ENCODE data around the gene PTPRE.

The PTPRE gene

DNA sequence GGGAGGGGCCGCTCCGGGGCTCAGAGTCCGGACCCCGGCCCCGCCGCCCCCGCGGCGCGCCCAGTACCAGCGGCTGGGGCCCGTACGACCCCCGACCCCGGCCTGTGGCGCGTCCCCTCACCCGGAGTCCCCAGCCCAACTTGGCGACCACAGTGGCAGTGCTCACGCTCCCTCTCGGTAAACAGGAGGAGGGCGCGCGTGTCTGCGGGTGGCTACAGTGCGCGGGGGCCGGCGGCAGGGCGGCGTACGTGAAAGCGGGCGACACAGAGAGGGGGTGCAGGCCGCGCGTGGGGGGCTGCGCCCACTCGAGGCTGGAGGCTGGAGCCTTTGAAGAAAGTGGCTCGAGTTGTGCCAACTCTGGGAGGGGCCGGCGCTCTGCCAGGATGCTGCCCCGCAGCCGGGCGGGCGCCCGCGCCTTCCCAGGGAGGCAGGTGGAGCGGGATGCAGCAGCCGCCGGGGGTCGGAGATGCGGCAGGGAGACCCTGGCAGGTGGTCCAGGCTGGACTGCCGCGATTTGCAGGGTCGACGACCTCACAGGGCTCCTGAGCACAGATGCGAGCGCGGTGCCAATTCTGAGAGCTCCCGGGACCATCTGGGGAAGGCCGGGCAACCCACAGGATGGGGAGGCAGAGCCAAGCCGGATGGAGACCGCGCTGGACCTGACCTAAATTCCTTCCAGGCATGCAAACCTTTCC lies 655 bp downstream of the PTPRE start:
- peak in 1 of 2 donors; percentile 5 for DNase-seq (ENCODE audit: low read depth in 1 of 2, low spot score in 1 of 2)

DNA sequence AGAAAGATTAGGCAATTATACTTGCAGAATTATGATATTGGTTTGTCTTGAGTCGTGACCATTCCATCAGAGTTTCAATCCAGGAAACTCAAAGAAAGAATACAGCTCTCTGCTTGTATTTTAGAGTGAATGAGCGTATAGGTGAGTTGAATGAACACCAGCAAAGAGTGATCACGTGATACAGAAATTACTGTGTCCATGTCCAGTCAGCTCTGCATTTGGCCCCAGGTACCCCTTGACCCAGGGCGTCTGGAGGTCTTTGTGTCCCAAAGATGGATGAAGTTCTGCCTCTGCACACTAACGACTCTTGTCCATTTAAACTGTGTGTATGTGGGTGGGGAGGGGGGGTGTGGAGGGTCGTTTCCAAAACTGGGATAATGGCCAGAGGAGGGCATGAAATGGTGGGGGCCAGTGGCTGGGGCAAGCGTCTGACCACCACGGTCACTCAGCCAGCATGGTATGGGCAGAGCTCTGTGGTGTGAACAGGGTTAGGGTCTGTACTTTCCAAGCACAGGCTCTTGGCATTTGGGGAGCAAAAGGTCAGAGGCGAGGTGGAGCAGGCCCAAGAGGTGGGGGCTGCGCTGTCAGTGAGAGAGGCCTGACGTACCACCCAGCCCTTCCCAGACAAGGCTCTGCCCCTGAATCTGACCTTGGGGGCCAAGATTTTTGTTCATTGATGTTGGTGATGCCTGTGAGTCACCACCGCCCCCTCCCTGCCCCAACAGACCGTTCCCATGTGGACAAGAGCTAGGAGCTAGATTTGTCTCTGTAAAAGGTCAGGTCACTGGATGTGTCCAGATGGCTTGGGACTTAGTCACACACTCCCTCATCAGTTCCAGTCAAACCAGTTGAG lies 1.4 kb downstream of the PTPRE start:
- DNase-seq (ENCODE audit: low read depth in 1 of 2, low spot score in 1 of 2), result no peak

DNA sequence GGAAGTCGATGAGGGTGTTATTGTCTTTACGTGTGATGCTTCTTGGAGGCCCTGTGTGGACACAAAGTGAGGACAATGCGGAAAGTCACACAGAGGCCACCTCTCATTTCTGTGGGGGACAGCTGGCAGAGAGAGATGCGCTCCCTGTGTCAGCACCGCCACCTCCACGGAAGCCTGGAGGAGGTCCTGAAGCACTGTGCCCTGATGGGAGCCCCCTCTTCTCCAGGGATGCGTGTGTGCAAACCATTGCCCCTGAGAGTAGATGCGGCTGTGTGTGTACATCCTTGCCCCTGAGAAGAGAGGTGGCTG lies 2.0 kb downstream of the PTPRE start:
- no peak for DNase-seq (ENCODE audit: low read depth in 1 of 2, low spot score in 1 of 2)

DNA sequence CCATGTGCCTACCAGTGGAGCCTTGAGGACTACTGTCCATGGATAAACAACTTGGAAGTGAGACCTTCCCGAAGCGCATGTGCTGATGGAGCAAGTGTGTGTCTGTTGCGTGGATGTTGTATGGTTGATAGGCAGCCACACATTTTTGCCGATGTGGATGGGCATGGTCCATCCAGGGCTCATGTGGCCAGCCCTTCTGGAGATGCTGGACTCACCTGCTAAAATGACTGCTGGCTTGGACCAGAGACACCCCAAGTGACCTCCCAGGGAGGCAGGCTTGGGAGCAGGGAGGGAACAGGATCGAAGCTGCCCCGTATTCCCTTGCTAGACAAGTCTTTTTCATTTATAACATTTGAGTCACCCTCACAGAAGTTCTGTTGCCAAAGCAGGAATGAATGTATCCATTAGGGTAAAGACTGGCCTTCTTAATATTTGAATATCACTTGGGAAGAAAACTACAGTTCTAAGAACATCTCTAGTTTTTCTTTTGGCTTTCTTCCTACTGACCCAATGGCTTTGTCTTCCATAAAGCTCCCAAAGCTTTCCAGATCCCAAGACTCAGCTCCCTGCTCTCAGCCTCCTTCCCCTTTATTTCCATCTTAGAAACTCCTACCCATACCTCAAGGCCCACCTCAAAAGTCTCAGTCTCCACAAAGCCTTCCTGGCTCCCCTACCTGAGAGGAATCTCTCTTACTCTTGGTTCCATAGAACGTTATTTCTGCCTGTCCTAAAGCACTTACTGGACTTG lies 3.0 kb downstream of the PTPRE start:
- DNase-seq (ENCODE audit: low read depth in 1 of 2, low spot score in 1 of 2), result no peak

DNA sequence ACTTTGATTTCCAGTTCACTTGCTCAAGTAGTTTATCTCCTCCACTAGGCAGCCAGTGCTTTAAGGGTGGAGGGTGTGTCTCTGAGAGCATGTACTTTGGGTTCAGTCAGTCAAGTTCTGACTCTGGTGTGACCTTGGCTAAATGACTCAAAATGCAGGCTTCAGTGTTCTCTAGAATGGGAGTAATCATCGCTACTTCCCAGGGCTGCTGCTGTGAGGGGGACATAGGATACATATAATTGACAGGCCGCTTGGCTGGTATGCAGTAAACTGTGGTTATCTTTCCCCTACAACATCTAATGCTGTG lies 3.5 kb downstream of the PTPRE start:
- no peak for DNase-seq (ENCODE audit: low read depth in 1 of 2, low spot score in 1 of 2)

DNA sequence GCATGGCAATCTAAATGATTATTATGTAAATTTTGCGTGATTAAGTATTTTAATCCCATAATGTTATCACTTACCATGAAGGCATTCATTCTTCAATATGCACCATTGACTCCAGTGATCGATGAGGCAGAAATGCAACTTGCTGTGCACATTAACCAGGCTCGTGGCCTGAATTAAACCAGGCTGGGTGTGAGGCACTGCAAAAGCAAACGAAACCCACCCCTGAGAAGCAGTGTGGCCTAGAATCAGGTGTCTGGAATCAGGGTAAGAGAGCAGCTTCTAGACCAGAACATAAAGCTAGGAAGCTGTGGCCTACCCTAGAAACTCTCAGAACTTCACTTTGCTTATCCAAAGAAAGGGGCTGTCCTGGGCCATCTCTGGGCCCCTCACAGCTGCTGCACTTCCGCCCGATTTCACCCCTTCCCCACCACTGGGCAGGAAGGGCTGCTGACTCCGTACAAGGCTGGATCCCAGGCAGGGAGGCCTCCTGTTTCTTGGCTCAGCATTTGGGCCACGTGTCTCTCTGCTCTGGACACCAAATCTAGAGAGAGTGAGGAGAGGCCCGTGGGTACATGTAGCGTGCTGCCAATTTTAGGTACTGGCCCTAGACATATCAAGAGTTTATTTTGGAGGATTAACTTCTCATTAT lies 4.4 kb downstream of the PTPRE start:
- no peak for DNase-seq (ENCODE audit: low read depth in 1 of 2, low spot score in 1 of 2)

DNA sequence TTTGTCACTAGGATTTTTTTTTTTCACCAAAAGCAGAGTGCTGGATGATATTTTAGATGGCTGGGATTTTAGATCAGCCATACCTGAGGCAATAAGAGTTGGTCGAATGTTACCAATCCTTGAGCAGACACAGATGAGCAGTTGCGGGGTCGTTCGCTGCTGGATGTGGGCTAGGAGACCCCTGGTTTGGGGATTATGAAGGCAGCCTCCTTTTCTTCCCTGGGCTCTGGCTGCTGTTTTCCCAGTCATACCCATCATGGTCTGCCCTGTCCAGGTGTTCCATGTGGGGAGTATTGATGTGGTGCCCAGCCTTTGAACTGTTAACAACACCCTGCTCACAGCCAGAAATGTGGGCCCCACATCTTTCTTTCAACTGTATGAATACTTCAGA lies 5.0 kb downstream of the PTPRE start:
- no peak for DNase-seq (ENCODE audit: low read depth in 1 of 2, low spot score in 1 of 2)

DNA sequence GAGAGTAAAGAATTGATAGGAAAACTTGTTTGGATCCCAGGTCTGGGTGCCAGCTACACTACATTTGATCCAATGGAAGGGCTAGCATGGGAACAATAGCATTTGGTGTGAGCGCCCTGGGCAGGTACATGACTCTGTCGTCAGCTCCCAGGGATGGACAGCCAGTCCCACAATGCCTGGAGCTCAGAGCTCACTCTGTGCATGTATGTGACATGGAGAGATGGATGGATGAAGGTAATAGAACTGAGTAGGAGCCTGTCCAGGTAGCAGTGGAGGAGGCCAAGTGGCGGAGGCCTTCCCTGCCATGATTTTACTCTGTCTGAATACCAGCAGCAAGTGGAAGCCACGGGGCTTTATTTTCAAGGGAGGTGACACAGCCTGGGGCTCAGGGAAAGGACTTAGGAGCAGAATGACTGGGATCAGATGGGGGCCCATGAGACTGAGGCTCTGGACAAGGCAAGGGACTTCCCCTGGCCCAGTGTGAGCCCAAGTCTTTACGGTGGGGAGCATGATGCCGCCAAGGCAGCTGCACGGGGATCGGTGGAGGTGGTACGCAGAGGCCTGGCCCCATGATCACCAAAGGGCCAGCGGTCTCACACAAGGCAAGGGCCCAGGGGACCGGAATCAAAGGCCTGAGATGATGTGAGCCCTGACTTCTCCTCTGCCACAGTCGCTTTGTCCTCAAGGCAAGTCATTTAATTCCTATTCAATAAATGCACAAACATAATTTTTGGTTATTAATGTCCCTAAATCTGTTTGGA lies 5.9 kb downstream of the PTPRE start:
- DNase-seq (ENCODE audit: low read depth in 1 of 2, low spot score in 1 of 2), result no peak

DNA sequence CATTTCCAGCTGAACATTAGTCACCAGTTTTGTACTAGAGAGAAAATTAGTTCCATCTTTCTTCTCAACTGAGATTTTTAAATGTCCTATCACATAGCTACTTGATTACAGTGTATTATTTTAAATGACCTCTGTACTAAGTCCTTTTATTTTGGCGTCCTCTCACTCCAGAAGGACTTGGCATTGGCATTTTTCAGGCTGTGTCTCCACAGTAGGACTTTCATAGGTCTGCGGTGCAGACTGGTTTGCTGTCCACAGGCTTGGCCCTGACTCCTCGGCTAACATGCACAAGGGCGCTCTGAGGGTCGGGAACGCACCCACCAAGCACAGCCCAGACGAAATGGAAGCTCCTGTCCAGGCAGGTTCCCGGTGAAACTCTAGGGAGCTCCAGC lies 6.5 kb downstream of the PTPRE start:
- DNase-seq (ENCODE audit: low read depth in 1 of 2, low spot score in 1 of 2), result no peak

DNA sequence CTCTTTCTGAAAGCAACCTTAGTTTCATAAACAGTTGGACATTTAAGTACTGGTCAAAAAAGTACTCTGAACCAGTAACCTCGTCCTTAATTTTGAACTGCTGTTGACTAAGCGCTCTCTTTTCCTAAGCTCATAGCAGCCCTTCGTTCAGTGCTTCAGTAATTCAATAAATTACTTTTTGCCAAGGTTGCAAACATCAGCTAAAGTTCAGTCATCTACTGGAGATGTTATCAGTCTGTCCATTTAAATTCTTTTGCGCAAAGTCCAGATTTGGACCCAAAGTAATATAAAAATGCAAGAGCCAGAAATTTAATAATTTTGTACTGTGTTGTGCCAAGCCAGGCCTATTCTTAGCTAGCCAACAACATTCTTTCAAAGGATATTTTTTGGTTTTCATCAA lies 8.4 kb downstream of the PTPRE start:
- no peak for DNase-seq (ENCODE audit: low read depth in 1 of 2, low spot score in 1 of 2)

DNA sequence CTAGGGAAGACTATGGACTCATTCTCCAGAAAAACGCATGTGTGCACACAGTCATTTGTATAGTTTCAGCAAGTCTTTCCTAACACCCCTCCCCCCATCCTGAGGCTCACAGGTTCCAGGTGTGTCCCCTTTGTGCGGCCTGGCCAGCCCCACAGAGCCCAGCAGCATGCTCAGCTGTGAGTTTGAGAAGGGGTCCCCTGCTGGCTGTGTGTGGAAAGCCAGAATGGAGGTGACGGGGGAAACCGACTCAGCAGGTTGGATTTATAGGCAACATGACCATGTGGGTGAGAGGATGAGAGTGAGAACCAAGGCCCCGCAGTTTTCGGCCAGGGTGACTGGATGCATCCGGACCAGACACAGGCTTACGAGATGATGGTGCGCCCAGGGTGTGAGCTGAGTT lies 9.9 kb downstream of the PTPRE start:
- no peak for DNase-seq (ENCODE audit: low read depth in 1 of 2, low spot score in 1 of 2)

DNA sequence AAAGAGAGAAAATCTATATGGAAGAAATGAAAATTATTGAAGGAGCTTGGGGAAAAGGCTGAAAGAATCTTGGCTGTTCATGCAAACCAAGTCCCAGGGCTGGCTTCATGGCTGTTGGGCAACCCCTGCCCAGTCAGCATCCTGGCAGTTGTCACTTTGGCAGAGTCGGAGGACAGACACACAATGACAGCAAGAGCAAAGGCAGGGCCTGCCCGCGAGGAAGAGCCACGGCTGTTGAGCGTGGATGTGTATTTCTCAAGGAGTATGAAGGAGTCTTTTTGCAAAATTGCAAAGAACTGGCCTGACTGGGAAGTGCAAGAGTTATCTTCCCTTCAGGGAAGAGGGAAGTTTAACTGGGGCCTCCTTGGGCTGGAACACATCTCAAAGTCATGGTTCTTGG lies 11.7 kb downstream of the PTPRE start:
- DNase-seq (ENCODE audit: low read depth in 1 of 2, low spot score in 1 of 2), result no peak

DNA sequence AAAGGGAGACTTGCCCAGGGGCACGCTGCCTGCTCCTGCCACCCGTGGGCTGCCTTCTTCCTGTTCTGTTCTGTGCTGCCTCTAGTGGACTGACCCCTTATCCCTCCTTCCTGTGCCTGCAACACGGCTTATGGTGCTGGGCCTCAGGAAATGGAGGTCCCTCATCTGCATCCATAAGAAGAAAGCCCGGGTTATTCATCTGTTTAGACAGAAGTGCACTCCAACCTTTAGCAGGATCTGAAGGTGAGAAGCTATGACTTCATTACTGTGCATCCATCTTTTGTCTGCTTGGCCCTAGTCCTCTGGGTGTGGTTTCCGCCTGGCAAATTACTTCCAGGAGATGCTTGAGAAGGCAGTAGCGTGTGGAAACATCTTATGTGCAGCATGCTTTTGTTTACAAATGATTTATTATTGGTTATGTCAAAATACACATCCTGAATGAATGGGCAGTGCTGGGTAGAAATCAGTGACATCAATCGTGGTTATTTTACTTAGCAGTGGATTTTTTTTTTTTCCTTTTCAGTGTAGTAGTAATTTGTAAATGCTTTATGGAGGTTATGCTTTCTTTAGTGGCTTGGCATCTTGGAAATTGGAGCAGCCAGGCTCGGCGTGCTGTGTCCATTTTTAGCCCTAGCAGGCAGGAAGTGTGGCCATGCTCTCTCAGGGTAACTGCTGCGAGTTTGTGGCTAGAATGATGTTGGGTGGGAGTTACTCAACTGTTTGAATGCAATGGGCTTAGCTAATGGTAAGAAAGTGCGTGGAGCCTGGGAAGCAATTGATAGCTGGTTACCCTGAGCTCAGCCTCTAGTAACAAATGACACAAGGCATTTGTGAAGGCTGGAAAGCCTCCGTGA lies 12.7 kb downstream of the PTPRE start:
- DNase-seq (ENCODE audit: low read depth in 1 of 2, low spot score in 1 of 2), result no peak

DNA sequence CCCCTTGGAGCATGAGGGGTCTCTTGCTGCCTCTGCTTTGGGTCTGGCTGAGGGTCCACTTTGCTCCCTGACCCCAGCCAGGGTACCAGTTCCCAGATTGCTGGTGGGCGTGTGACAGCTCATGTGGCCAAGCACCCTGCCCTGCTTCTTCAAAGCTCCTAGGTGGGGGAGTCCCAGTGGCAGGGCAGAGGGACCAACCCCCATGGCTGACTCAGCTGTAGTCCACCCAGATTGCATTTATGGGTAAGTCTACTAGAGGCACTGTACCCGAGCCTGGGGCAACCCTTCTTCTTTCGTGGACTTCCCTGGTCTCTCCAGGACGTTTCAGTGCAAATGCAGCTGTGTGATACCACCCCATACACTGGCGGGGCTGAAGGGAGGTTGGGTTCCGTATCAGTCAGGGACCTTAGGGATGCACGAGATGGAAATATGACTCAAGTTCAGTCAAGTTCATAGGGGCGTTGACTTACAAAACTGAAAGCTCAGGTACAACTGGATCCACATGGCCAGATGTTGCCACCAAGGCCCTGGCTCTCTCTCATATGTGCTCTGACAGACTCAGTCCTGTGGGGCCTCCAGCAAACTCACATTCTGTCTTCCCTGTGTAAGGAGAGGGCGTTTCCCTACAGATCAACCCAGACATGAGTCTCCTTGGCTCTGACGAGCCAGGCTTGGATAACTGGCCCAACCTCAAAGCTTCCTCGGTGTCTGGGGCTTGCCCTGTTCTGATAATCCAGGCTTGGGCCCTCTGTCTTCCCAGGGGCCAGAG lies 13.6 kb downstream of the PTPRE start:
- DNase-seq (ENCODE audit: low read depth in 1 of 2, low spot score in 1 of 2), result no peak

DNA sequence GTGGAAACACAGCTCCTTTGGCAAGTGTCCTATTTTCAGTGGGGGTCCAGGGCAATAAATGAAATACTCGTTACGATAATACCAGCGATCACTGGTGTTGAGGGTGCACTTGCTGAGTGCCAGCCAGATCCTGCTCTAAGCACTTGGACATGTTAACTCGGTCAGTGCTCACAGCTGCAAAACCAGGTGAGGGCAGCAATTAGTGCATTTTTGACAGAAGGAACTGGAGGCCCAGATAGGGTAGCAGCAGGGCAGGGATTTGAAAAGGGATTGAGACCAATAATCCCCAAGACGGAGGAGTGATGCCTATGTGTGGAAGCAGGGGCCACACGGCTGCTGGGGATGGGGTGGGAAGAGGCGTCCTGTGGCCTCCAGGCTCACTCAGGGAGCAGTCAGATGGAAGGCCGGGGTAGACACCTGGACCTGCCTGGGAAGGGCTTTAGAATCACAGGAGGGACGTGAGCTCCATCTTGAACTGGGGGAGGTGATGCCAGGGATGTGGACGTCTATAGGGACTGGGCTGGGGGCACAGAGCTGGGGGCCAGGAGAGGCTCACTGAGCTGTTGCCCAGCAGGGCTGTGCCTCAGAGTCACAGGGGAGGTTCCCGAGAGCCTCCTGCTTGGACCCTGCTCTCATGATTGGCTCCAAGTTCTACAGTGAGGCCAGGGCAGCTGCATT lies 14.3 kb downstream of the PTPRE start:
- DNase-seq (ENCODE audit: low read depth in 1 of 2, low spot score in 1 of 2), result no peak

DNA sequence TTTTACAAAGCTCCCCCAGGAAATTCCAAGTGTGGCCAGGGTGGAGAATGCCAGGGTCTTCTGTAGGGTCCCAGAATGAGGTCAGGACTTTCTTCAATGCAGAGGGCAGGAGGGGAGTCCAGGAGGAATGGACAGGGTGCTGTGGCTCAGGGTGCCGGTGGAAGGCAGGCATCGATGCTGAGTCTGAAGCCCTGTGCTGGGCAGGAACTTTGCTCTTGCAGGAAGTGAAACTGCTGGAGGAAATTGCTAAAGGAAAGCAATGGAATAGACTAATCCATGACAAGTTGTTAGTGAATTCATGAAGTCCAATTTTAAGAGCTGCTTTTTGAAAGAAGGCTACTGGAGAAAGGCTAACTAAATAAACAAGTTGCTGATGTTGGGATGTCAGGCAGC lies 14.8 kb downstream of the PTPRE start:
- DNase-seq (ENCODE audit: low read depth in 1 of 2, low spot score in 1 of 2), result no peak

DNA sequence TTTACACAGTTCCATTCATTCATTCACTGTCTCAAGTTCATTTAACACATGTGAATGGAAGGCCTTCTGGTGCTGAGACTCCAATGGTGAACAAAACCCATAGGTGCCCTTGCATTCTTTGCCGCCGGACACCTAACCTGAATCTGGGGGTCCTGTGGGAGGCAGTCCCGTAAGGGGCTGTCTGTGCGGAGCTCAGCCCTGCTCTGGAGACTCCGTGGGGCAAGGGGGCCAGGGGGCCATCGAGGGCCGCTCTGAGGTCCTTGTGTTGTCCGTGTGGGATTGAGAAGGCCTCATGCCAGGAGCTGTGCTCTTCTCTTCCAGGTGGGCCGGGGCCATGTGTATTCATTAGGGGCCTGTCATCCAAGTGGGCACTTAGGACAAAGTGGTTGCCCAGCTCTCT lies 15.3 kb downstream of the PTPRE start:
- DNase-seq (ENCODE audit: low read depth in 1 of 2, low spot score in 1 of 2), result no peak

DNA sequence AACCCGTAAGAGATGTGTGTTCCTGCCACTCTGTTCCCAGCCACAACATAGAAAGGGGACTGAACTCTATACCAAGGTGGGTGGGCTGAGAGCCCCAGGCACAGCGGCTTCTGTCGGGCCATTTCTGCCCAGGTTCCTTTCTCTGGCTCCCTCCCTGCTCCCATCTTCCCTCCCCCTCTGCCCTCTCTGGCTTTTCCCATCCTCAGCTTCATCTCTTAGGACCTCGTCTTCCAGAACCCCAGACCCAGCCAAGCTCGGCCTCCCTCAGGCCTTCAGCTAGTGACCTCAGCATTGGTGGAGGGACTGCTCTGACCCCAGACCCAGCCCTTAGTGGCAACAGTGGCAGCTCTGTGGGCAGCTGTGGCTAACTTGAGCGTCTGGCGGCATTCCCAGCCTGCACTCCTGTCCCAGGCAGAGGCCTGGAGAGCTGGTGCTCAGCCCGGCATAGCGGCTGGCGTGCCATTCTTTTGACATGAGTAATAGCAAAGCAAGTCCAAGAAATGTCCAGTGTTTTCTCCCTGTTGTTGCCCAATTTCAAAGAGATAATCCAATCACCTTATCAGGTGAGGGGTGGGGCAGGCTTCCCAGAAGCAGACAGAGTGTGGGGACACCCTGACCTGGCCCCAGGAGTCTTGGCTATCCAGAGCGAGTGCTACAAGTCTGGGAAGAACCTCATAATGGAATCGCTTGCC lies 15.9 kb downstream of the PTPRE start:
- DNase-seq (ENCODE audit: low read depth in 1 of 2, low spot score in 1 of 2), result no peak
